Astrocyte (in vitro differentiated cells and primary cell): ENCODE results near the gene SLC6A1.

Source experiments
- EZH2 ChIP-seq: IDR thresholded peaks from 2 replicates; pipeline ENCODE4 v1.6.1; 2012; ENCODE audit warnings: mild to moderate bottlenecking, low read length, inconsistent platforms; ENCODE audit not compliant: insufficient read depth
- TF ChIP-seq, protein P1 (sequence below): IDR thresholded peaks from 2 replicates; pipeline ENCODE4 v1.5.1; 2011; ENCODE audit warnings: low read depth, mild to moderate bottlenecking, inconsistent platforms, low read length, moderate library complexity; ENCODE audit not compliant: insufficient read depth

DNA sequence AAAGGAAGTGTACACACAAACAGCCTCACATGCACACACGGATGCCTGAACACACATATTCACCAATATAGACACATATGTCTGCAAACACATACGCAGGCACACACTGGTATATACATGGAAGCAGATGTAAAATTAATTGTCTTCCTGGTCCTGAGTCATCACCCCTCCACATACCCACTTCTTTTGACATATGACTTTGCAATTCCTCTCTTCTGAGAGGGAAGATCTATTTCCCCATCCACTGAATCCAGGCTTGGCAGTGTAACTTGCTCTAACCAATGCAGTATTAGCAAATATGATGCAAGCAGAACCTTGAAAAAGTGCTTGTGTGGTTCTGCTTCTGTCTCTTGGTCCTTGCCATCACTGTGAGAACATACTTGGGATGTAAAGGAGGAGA lies 84.9 kb downstream of the SLC6A1 start:
- TF ChIP-seq, protein P1, sequence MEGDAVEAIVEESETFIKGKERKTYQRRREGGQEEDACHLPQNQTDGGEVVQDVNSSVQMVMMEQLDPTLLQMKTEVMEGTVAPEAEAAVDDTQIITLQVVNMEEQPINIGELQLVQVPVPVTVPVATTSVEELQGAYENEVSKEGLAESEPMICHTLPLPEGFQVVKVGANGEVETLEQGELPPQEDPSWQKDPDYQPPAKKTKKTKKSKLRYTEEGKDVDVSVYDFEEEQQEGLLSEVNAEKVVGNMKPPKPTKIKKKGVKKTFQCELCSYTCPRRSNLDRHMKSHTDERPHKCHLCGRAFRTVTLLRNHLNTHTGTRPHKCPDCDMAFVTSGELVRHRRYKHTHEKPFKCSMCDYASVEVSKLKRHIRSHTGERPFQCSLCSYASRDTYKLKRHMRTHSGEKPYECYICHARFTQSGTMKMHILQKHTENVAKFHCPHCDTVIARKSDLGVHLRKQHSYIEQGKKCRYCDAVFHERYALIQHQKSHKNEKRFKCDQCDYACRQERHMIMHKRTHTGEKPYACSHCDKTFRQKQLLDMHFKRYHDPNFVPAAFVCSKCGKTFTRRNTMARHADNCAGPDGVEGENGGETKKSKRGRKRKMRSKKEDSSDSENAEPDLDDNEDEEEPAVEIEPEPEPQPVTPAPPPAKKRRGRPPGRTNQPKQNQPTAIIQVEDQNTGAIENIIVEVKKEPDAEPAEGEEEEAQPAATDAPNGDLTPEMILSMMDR = no peak
- no peak for TF ChIP-seq EZH2
